Spinal cord (tissue), 10 donors: Measurements from ENCODE around the gene BFSP2. TPM values are rescaled to one million over a fixed set of nuclear protein-coding genes. Genes with fewer than 3 reads are reported as not detected.
A peak's percentile ranks its signal among the peaks of the same experiment; 100 is the strongest.
"Not testable (repeated sequence)": the region's sequence is repeated elsewhere in the genome, so short reads cannot be mapped to it uniquely, and the experiment has no call there.

Experiments used
- DNase-seq, 6 donors: peaks; one replicate each; pipeline versions ENCODE4 v3.0.0 to v3.0.0-alpha.2; 2013 to 2015; ENCODE audit warnings: low spot score in 6 of 6, low read depth in 4 of 6
- H3K27ac ChIP-seq: one replicate; pipeline ENCODE4 v1.5.1; 2013; ENCODE audit warnings: low read depth, low read length, control low read depth
- H3K27me3 ChIP-seq: one replicate; pipeline ENCODE4 v1.6.1; 2013; ENCODE audit warnings: low read length; ENCODE audit not compliant: control insufficient read depth, insufficient read depth
- H3K36me3 ChIP-seq: one replicate; pipeline ENCODE4 v1.6.1; 2013; ENCODE audit warnings: low read length; ENCODE audit not compliant: control insufficient read depth, insufficient read depth
- H3K4me1 ChIP-seq: one replicate; pipeline ENCODE4 v1.6.1; 2013; ENCODE audit warnings: low read length; ENCODE audit not compliant: control insufficient read depth, insufficient read depth
- H3K4me3 ChIP-seq: one replicate; pipeline ENCODE4 v1.5.1; 2013; ENCODE audit warnings: low read depth, low read length, control low read depth
- H3K9me3 ChIP-seq: one replicate; pipeline ENCODE4 v1.6.1; 2013; ENCODE audit warnings: low read length; ENCODE audit not compliant: control insufficient read depth, insufficient read depth
- WGBS: methylation state at CpG from one replicate; pipeline ENCODE4 v1.1.5; 2013; ENCODE audit warnings: missing lambda C conversion rate; ENCODE audit not compliant: insufficient coverage; 5-methylcytosine and 5-hydroxymethylcytosine counted together
- polyA plus RNA-seq, 2 donors: library from polyadenylated mRNA; unstranded; fragments of 120-200 nt; gene quantifications; one replicate each; pipeline ENCODE4 v1.2.1, GENCODE V29; 2013; ENCODE audit not compliant: insufficient read length in 2 of 2
- total RNA-seq, 2 donors: library from RNA; depleted of rRNA in 1 of 2; stranded (reverse); fragments of 120-200 nt in 1 of 2; fragments of >200 nt in 1 of 2; gene quantifications; one replicate each; pipeline versions ENCODE4 v1.2.3 to v1.2.4, GENCODE V29; 2013 to 2014
- donor health status: healthy.

BFSP2 gene
- total and polyA plus RNA-seq, 4 donors = 1.0 TPM; not detected in 3

DNA sequence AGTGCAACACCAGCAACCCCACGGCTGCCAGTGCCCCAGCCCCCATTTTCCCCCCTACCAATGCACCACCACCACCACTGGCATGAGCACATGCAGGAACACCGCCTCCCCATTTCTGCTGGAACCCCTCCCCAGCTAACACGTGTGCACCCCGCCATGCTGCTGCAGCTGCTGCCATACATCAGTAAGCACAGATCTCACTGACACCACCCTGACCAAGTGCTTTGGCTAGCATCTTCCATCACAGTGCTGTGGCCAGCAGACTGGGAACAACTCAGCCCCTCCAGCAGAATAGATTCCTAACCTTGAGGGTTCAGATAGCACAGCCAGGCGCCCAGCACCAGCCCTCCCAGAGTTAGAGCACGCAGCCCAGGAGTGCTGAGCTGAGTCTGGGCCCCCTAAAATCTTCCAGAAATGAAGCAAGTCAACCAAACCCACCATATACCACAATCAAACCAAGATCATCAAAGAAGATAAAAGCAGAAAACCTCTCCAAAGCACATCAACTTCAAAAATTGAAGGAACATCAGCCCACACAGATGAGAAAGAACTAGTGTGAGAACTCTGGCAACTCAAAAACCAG, 92.4 kb downstream of the BFSP2 start:
- H3K4me3 ChIP-seq = no peak overlapping the region
- H3K27me3 ChIP-seq = no peaks in the 10 kb centered on the region
- H3K36me3 ChIP-seq = no peaks in the 10 kb centered on the region
- 96% methylated on average over 6 of the region's 6 CpGs for WGBS
- no peak for DNase-seq
- peaks cover 2% of the 10 kb centered on the region for H3K9me3 ChIP-seq
- H3K4me1 ChIP-seq = no peaks in the 10 kb centered on the region
- H3K27ac ChIP-seq = no peak overlapping the region

DNA sequence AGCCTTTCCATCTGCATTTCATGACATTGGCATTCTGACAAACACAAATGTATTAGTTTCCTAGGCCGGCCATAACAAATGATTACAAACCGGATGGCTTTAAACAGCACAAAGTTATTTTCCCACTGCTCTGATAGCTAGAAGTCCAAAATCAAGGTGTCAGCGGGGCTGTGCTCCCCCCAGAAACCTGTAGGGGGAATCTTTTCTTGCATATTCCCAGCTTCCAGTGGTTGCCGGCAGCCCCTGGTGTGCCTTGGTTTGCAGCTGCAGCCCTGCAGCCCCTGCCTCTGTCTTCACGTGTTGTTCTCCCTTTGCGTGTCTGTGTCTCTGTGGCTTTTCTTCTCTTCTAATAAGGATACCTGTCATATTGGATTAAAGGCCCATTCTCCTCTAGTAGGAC, 94.6 kb downstream of the BFSP2 start:
- Histone ChIP-seq H3K36me3 (no peaks in the 10 kb centered on the region), H3K27me3 (no peaks in the 10 kb centered on the region), H3K9me3 (no peaks in the 10 kb centered on the region), H3K27ac (no peak overlapping the region), H3K4me3 (no peak overlapping the region), H3K4me1 (no peaks in the 10 kb centered on the region)
- no peak for DNase-seq
- WGBS = 70% methylated on average over 4 of the region's 6 CpGs

- not testable (repeated sequence) for H3K4me1 ChIP-seq, DNase-seq, H3K4me3 ChIP-seq, H3K27me3 ChIP-seq, H3K36me3 ChIP-seq, H3K27ac ChIP-seq, H3K9me3 ChIP-seq
- whole genome bisulfite sequencing = no CpG with 5 or more reads among the region's 2 CpGs
Observed at GRCh38 chr3:133502542-133502941, 102.7 kb downstream of the BFSP2 start.

DNA sequence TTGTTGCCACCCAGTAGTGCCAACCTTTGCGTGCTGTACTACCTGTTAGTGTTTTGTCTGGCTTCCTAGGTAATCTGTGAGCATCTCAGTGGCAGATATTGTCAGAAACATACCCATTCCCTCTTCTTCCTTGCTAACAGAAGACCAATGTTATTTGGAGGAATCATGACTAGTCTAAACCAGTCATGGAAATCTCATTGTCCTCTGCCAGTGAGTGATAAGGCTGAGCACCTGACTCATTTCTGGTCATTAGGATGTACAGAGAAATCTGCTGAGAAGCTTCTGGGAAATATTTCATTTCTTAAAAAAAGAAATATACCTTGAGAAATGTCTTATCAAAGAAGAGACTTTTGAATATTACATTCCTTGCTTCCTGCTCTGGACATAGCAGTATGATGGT, 103.6 kb downstream of the BFSP2 start:
- WGBS = no CpG with 5 or more reads among the region's 1 CpG
- no peaks in the 10 kb centered on the region for H3K4me1 ChIP-seq
- no peak overlapping the region for H3K4me3 ChIP-seq
- H3K27ac ChIP-seq = no peak overlapping the region
- no peaks in the 10 kb centered on the region for H3K36me3 ChIP-seq
- no peaks in the 10 kb centered on the region for H3K27me3 ChIP-seq
- no peaks in the 10 kb centered on the region for H3K9me3 ChIP-seq
- DNase-seq = no peak

DNA sequence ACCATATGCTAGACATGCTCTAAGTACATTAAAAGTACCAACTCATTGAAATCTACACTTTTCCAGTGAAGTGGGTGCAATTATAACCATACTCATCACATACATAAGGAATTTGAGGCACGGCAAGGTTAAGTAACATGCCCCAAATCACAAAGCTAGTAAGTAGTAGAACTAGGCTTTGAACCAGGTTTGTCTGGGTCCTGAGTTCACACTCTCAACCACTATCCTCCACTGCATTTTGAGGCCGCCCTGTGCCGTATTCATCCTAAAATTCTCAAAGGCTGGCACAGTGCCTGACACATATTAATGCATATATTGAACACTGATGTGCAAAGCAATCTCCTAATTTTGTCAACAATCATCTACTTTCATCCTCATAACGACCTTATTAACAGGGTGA, 104.9 kb downstream of the BFSP2 start:
- WGBS = 100% methylated on average over 1 of the region's 4 CpGs
- no peaks in the 10 kb centered on the region for H3K9me3 ChIP-seq
- no peak overlapping the region for H3K4me3 ChIP-seq

GRCh38 chr3:133505813-133506212, 106.0 kb downstream of the BFSP2 start:
- DNase-seq = peak in 1 of 6 donors; percentile 24
- H3K9me3 ChIP-seq = no peaks in the 10 kb centered on the region
- no peaks in the 10 kb centered on the region for H3K4me1 ChIP-seq
- H3K27me3 ChIP-seq = no peaks in the 10 kb centered on the region
- WGBS = no CpG with 5 or more reads among the region's 3 CpGs
- no peak overlapping the region for H3K4me3 ChIP-seq
- no peaks in the 10 kb centered on the region for H3K36me3 ChIP-seq
- H3K27ac ChIP-seq = peak overlapping the region; percentile 12

More for the DNA sequence above, 104.9 kb downstream of the BFSP2 start:
- H3K27ac ChIP-seq = no peak overlapping the region
- no peaks in the 10 kb centered on the region for H3K4me1 ChIP-seq
- H3K27me3 ChIP-seq = no peaks in the 10 kb centered on the region
- DNase-seq = no peak
- H3K36me3 ChIP-seq = no peaks in the 10 kb centered on the region

DNA sequence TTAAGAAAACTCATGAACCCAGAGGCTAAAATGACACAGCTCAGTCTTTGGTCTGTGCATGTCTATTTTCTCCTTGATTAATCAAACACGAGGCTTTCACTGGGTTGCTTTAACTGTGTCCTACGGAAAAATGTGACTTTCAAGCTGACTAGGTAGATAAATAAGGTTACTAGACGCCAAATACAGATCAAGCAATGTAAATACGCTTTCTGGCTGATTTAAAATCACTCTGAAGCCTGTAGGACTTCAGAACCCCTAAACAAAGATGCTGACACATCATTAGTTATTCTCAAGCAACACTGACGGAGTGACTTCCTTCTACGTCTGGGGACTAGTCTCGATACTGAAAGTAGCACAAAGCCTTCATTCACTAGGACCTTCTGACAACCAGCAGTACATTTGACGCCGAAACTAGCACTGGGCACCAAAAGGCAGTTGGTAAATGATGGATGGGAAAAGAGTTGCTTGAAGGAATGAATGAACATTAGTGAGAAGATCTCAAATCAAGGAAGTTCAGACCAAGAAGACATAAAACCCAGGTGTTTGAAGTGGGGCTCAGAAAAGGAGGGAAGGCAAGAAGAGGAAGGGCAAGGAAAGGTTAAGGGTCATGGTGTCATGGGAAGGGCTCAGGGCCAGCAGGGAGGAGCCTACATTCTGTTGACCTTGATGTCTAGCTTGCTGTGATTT, 106.5 kb downstream of the BFSP2 start:
- Histone ChIP-seq H3K36me3 (no peaks in the 10 kb centered on the region), H3K4me3 (no peak overlapping the region), H3K27me3 (no peaks in the 10 kb centered on the region), H3K4me1 (no peaks in the 10 kb centered on the region), H3K27ac (peak overlapping the region; percentile 12), H3K9me3 (no peaks in the 10 kb centered on the region)
- DNase-seq = peak in 1 of 6 donors; percentile 30
- WGBS = 44% methylated on average over 6 of the region's 9 CpGs

- DNase-seq = no peak
- no peak overlapping the region for H3K27ac ChIP-seq
- H3K4me3 ChIP-seq = no peak overlapping the region
- H3K4me1 ChIP-seq = no peaks in the 10 kb centered on the region
- H3K36me3 ChIP-seq = no peaks in the 10 kb centered on the region
- no peaks in the 10 kb centered on the region for H3K9me3 ChIP-seq
- no peaks in the 10 kb centered on the region for H3K27me3 ChIP-seq
Observed at GRCh38 chr3:133509488-133509887, 109.6 kb downstream of the BFSP2 start.

DNA sequence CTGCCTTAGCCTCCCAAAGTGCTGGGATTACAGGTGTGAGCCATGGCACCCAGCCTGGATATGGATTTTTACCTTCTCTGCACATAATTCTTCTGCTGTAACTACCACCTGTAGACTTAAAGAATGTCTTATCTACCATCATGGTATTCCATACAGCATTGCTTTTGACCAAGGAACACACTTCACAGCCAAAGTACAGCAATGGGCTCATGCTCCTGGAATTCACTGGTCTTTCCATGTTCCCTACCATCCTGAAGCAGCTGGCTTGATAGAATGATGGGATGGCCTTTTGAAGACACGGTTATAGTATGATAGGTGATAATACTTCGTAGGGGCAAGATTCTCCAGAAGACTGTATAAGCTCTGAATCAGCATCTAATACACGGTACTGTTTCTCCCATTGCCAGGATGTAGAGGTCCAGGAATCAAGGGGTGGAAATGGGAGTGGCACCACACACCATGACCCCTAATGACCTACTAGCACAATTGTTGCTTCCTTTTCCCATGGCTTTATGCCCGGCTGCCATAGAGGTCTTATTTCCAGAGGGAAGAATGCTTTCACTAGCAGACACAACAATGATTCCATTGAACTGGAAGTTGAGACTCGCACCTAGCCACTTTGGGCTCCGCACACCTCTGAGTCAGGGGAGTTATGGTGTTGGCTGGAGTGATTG, 112.7 kb downstream of the BFSP2 start:
- DNase-seq = no peak
- no peak overlapping the region for H3K4me3 ChIP-seq
- H3K36me3 ChIP-seq = no peaks in the 10 kb centered on the region
- H3K9me3 ChIP-seq = no peaks in the 10 kb centered on the region
- no peak overlapping the region for H3K27ac ChIP-seq
- 78% methylated on average over 4 of the region's 6 CpGs for WGBS
- no peaks in the 10 kb centered on the region for H3K27me3 ChIP-seq
- no peaks in the 10 kb centered on the region for H3K4me1 ChIP-seq

DNA sequence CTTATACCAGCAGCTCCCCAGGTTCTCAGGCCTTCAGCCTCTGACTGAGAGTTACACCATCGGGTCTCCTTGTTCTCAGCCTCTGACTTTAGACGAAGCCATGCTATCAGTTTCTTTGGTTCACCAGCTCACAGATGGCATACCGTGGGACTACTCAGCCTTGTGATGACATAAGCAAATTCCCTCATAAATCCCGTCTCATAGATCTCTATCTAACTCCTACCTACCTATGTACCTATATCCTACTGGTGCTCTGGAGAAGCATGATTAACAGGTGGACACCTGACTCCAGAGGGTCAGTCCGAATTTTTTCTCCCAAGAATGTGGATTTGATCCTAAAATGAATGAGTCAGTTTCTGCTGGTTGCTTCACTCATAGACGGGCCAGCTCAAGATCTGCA, 114.6 kb downstream of the BFSP2 start:
- WGBS = 94% methylated on average over 3 of the region's 6 CpGs
- DNase-seq = no peak
- Histone ChIP-seq H3K4me1 (no peaks in the 10 kb centered on the region), H3K9me3 (no peaks in the 10 kb centered on the region), H3K36me3 (no peaks in the 10 kb centered on the region), H3K27ac (no peak overlapping the region), H3K27me3 (no peaks in the 10 kb centered on the region), H3K4me3 (no peak overlapping the region)
